Adrenal gland (tissue), 5 donors: ENCODE measurements around the gene MKNK2.

Source experiments
- POLR2A ChIP-seq, 2 donors: fragments of 450-650 bp; IDR thresholded peaks; one replicate each; pipeline ENCODE4 v1.6.1; 2017; ENCODE audit warnings: antibody characterized with exemption in 2 of 2, mild to moderate bottlenecking in 2 of 2, moderate library complexity in 1 of 2
- TF ChIP-seq, protein P1 (sequence below), 6 experiments: fragments of 450-650 bp in 4 of 6; fragments of 200-600 bp in 2 of 6; sonication (generic) in 1 of 6; IDR thresholded peaks; 1 replicate in 5 of 6; 2 replicates in 1 of 6; pipeline versions ENCODE4 v1.5.1 to v1.8.0; 2016 to 2021; ENCODE audit warnings: antibody characterized with exemption in 6 of 6, mild to moderate bottlenecking in 2 of 6, moderate library complexity in 1 of 6
- donor health status: DM: no; HTN: no; CAD: no.

DNA sequence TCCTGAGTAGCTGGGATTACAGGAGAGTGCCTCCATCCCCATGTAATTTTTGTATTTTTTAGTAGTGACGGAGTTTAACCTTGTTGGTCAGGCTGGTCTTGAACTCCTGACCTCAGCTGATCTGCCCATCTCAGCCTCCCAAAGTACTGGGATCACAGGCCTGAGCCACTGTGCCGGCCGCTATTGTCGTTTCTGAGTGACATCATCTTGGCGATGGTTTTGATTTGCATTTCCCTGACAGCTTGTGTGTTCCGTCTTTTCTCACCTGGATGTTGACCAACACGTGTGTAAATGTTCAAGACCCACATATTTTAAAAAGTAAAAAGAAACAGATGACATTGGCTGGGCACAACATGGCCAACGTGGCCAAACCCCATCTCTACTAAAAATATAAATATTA, 12.8 kb upstream of the MKNK2 start:
- TF ChIP-seq, protein P1, sequence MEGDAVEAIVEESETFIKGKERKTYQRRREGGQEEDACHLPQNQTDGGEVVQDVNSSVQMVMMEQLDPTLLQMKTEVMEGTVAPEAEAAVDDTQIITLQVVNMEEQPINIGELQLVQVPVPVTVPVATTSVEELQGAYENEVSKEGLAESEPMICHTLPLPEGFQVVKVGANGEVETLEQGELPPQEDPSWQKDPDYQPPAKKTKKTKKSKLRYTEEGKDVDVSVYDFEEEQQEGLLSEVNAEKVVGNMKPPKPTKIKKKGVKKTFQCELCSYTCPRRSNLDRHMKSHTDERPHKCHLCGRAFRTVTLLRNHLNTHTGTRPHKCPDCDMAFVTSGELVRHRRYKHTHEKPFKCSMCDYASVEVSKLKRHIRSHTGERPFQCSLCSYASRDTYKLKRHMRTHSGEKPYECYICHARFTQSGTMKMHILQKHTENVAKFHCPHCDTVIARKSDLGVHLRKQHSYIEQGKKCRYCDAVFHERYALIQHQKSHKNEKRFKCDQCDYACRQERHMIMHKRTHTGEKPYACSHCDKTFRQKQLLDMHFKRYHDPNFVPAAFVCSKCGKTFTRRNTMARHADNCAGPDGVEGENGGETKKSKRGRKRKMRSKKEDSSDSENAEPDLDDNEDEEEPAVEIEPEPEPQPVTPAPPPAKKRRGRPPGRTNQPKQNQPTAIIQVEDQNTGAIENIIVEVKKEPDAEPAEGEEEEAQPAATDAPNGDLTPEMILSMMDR (IDR thresholded peaks at IDR 0.05), result no peak
- no peak for TF ChIP-seq POLR2A (IDR thresholded peaks at IDR 0.05)
